ENCODE data around the gene SFT2D3. TPM values are rescaled to one million over a fixed set of nuclear protein-coding genes. Genes with fewer than 3 reads are reported as not detected.

Gene SFT2D3
- total and polyA plus RNA-seq, 2 experiments from 2014 or later: 1.6 to 10.7 TPM

GRCh38 chr2:127670055-127670956 is 31.0 kb upstream of the SFT2D3 start:
- H3K36me3 ChIP-seq (replicated peaks; ENCODE audit: insufficient read depth, low read depth): no peaks in the 10 kb centered on the region
- H3K9me3 ChIP-seq (ENCODE audit: low read depth): no peaks in the 10 kb centered on the region
- no peak for TF ChIP-seq EZH2 (IDR thresholded peaks at IDR 0.05; ENCODE audit: borderline replicate concordance)
- TF ChIP-seq EZH2phosphoT487 (IDR thresholded peaks at IDR 0.05; ENCODE audit: low read depth, severe bottlenecking, unreplicated experiment): no peak
- TF ChIP-seq CTCF (IDR thresholded peaks at IDR 0.05; ENCODE audit: poor library complexity): no peak
- H3K4me3 ChIP-seq: no peak overlapping the region
- 90% methylated on average over 10 of the region's 10 CpGs for WGBS (ENCODE audit: low lambda C conversion rate, missing lambda C conversion rate)
- no peaks in the 10 kb centered on the region for H3K4me1 ChIP-seq (ENCODE audit: insufficient read depth)
- H3K9me2 ChIP-seq (replicated peaks; ENCODE audit: insufficient read depth): no peaks in the 10 kb centered on the region
- H3K27me3 ChIP-seq: peaks cover 32% of the 10 kb centered on the region
- H2AFZ ChIP-seq: no peak overlapping the region
- no peak overlapping the region for H3K4me2 ChIP-seq
- H3K27ac ChIP-seq: no peak overlapping the region
- H3K79me2 ChIP-seq: no peaks in the 10 kb centered on the region
- no peak for DNase-seq (ENCODE audit: low spot score)
- H4K20me1 ChIP-seq (ENCODE audit: insufficient read depth, poor library complexity, severe bottlenecking): no peaks in the 10 kb centered on the region

DNA sequence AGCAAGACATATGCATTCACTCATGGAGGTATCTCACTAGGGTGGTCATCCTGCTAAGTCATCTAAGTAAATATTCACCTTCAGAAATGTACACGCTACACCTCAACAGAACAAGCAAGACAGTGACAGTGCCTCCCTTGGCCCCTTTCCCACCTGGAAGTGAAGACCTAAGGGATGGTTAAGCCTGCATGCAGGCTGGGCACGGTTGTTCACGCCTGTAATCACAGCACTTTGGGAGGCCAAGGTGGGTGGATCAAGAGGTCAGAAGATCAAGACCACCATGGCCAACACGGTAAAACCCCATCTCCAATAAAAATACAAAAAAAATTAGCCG is 30.4 kb upstream of the SFT2D3 start:
- Histone ChIP-seq H3K9me2 (replicated peaks; ENCODE audit: insufficient read depth) (no peaks in the 10 kb centered on the region), H4K20me1 (ENCODE audit: insufficient read depth, poor library complexity, severe bottlenecking) (no peaks in the 10 kb centered on the region), H3K4me2 (no peak overlapping the region), H3K4me1 (ENCODE audit: insufficient read depth) (no peaks in the 10 kb centered on the region), H3K27ac (no peak overlapping the region), H3K27me3 (peaks cover 32% of the 10 kb centered on the region), H3K9me3 (ENCODE audit: low read depth) (no peaks in the 10 kb centered on the region), H2AFZ (no peak overlapping the region), H3K79me2 (no peaks in the 10 kb centered on the region), H3K4me3 (no peak overlapping the region), H3K36me3 (replicated peaks; ENCODE audit: insufficient read depth, low read depth) (no peaks in the 10 kb centered on the region)
- TF ChIP-seq EZH2 (IDR thresholded peaks at IDR 0.05; ENCODE audit: borderline replicate concordance) (no peak), CTCF (IDR thresholded peaks at IDR 0.05; ENCODE audit: poor library complexity) (no peak), EZH2phosphoT487 (IDR thresholded peaks at IDR 0.05; ENCODE audit: low read depth, severe bottlenecking, unreplicated experiment) (no peak)
- 78% methylated on average over 5 of the region's 5 CpGs for WGBS (ENCODE audit: low lambda C conversion rate, missing lambda C conversion rate)
- no peak for DNase-seq (ENCODE audit: low spot score)

DNA sequence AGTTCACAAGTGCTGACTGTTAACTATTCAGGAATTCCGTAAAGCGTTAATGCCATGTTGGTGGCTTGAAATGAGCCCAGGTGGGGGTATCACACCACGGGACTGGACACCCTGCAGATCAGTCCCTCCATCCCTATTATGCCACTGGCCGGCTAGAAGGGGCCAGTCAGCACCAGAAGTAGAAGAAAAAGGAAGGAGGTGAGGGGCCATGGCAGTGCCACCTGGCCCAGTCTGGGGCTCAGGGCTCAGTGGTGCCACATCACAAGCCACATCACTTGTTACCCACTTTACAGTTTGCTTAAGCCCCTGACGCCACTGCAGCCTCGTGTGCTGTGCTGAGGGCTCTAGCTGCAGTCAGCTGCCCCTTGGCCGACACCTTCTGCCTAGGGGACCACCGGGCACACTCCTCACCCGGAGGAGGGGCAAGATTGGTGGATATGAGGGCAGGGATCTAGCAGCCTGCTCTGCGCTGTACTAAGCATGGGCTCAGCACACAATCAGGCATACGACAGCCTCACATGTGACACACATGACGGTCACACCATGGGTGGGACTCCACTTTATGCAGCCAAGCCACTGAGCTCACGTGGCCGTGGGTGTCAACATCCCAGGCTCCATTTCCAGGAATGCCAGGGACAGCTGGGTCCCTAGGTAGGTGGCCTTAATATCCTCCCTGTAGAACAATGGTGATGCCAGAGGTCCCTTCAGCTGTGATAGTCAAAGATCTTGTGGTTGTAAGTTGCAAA is 29.6 kb upstream of the SFT2D3 start:
- Histone ChIP-seq H3K27me3 (peaks cover 29% of the 10 kb centered on the region), H3K36me3 (replicated peaks; ENCODE audit: insufficient read depth, low read depth) (no peaks in the 10 kb centered on the region), H3K4me2 (no peak overlapping the region), H4K20me1 (ENCODE audit: insufficient read depth, poor library complexity, severe bottlenecking) (no peaks in the 10 kb centered on the region), H3K9me3 (ENCODE audit: low read depth) (no peaks in the 10 kb centered on the region), H3K4me1 (ENCODE audit: insufficient read depth) (no peaks in the 10 kb centered on the region), H3K27ac (no peak overlapping the region), H3K4me3 (no peak overlapping the region), H3K9me2 (replicated peaks; ENCODE audit: insufficient read depth) (no peaks in the 10 kb centered on the region), H3K79me2 (no peaks in the 10 kb centered on the region), H2AFZ (no peak overlapping the region)
- no peak for TF ChIP-seq EZH2phosphoT487 (IDR thresholded peaks at IDR 0.05; ENCODE audit: low read depth, severe bottlenecking, unreplicated experiment)
- DNase-seq (ENCODE audit: low spot score): no peak
- WGBS (ENCODE audit: low lambda C conversion rate, missing lambda C conversion rate): 90% methylated on average over 14 of the region's 14 CpGs
